GM21723 (cell line): ENCODE data around the gene TACO1.

Experiments used
- ATAC-seq: cut with Tn5 transposase; IDR thresholded peaks from one replicate; pipeline ENCODE4 v1.9.1; 2021; ENCODE audit warnings: mild to moderate bottlenecking, moderate library complexity; ENCODE audit not compliant: unreplicated experiment

TACO1 gene

GRCh38 chr17:63635787-63636186 lies 35.1 kb downstream of the TACO1 start:
- ATAC-seq = no peak

- no peak for ATAC-seq
Measured at GRCh38 chr17:63639125-63639524, 38.4 kb downstream of the TACO1 start.

- ATAC-seq = no peak
Measured at GRCh38 chr17:63640038-63640437, 39.3 kb downstream of the TACO1 start.

- no peak for ATAC-seq
Measured at GRCh38 chr17:63641692-63642448, 41.2 kb downstream of the TACO1 start.

GRCh38 chr17:63644846-63645245 lies 44.2 kb downstream of the TACO1 start:
- no peak for ATAC-seq

- peak; percentile 56 for ATAC-seq
Measured at GRCh38 chr17:63645775-63646487, 45.2 kb downstream of the TACO1 start.

GRCh38 chr17:63646488-63646806 lies 45.8 kb downstream of the TACO1 start:
- peak; percentile 84 for ATAC-seq

- ATAC-seq = no peak
Measured at GRCh38 chr17:63647065-63647725, 46.5 kb downstream of the TACO1 start.

GRCh38 chr17:63647936-63648335 lies 47.2 kb downstream of the TACO1 start:
- ATAC-seq = no peak

GRCh38 chr17:63649813-63650212 lies 49.1 kb downstream of the TACO1 start:
- no peak for ATAC-seq

- no peak for ATAC-seq
Measured at GRCh38 chr17:63652106-63652505, 51.4 kb downstream of the TACO1 start.

- no peak for ATAC-seq
Measured at GRCh38 chr17:63653050-63653449, 52.4 kb downstream of the TACO1 start.

- no peak for ATAC-seq
Measured at GRCh38 chr17:63657786-63658185, 57.1 kb downstream of the TACO1 start.
